HG02588 (cell line): Measurements from ENCODE around the gene XPNPEP3.

ENCODE experiments used
- ATAC-seq: cut with Tn5 transposase; IDR thresholded peaks from one replicate; pipeline ENCODE4 v1.9.1; 2021; ENCODE audit warnings: mild to moderate bottlenecking, moderate library complexity; ENCODE audit not compliant: unreplicated experiment

Gene XPNPEP3

GRCh38 chr22:40928657-40929056 is 71.7 kb downstream of the XPNPEP3 start:
- ATAC-seq, result no peak

DNA sequence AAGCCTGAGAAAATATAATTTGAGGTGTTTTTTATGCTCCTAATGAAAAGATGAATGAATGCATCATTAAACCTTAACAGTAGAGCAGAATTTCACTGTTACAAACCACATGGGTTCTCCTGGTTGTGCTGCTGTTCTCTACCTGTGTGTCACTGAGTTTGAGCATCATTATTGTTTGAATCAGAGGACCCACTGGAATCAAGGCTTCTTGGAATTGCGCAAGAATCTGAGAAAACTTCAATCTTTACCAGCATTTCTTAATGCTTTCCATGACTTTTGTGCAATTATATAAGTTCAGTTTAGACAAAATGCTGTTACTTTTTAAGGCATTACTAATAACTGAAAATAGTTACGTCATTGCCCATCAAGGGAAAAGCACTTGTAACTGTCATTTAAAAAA is 75.4 kb downstream of the XPNPEP3 start:
- ATAC-seq, result no peak

DNA sequence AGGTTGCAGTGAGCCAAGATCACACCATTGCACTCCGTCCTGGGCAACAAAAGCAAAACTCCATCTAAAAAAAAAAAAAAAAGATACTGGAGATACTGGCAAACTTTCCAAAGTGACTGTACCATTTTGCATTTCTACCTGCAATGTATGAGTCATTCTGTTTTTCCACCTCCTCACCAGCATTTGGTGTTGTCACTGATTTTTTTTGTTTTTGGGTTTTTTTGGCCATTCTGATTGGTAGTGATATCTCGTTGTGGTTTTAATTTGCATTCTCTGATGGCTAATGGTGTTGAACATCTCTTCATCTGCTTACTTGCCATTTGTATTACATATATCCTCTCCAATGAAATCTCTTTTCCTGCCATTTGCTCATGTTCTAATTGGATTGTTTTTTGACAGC is 82.3 kb downstream of the XPNPEP3 start:
- ATAC-seq, result no peak

DNA sequence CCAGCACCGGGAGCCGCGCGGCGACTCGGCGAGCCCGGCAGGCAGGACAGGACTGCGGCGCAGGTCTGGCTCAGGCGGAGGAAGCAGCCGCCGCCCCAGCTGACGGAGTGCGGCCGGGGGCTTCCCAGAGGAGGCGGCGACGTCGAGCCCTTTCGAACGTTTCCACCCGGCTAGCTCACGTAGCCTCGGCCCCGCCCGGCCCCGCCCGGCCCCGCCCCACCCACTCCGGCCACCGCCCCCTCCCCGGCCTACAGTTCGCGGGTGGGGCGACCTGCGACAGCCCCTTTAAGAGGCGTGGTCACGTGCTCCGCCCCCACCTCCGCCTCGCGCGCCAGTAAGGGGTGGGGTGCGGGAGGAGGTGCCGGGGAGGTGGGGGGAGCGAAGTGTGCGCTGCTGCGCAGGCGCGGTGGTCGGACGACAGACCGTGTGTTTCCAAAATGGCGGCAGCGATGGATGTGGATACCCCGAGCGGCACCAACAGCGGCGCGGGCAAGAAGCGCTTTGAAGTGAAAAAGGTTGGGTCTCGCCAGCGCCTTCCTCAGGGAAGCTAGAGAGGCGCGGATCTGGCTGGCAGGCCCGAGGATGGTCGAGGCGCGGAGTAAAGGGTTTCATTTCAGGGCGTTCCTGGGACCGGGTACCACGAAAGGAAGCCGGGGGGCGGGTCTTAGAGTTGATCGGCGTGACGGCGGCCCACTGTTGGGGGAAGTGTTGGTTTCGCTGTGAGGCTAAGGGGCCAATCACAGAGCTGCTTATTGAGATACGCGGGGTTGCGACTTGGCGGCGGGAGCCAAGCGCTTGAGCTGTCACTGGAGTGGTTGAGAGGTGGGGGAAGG is 94.2 kb downstream of the XPNPEP3 start, which contains the start of gene RBX1:
TSS of gene RBX1 (plus strand) at position 417 of the 833 bp plus-strand sequence. CDS start at position 438, 21 bp downstream.
- ATAC-seq, result peak; percentile 68

GRCh38 chr22:40951795-40952605 is 95.1 kb downstream of the XPNPEP3 start:
- ATAC-seq, result no peak

DNA sequence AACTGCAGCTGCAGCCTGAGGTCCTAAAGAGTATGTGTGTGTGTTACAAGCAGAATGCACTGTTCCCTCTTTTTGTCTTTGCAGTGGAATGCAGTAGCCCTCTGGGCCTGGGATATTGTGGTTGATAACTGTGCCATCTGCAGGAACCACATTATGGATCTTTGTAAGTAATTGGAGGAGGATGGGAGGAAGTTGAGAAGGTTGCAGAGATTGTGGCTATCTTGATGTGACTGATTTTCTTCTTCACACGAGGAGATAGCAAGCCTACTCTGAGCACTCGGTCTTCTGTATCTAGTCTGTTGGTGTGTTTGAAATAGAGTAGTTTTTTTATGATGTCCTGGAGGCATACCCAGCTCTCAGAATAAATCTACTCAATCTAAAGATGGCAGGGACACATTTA is 96.5 kb downstream of the XPNPEP3 start:
- ATAC-seq, result no peak

- no peak for ATAC-seq
Observed at GRCh38 chr22:40954113-40954512, 97.2 kb downstream of the XPNPEP3 start.

GRCh38 chr22:40955571-40955970 is 98.6 kb downstream of the XPNPEP3 start:
- no peak for ATAC-seq

- no peak for ATAC-seq
Observed at GRCh38 chr22:40957601-40958000, 100.7 kb downstream of the XPNPEP3 start.

- no peak for ATAC-seq
Observed at GRCh38 chr22:40958299-40958698, 101.4 kb downstream of the XPNPEP3 start.

GRCh38 chr22:40960145-40960544 is 103.2 kb downstream of the XPNPEP3 start:
- ATAC-seq, result no peak

- ATAC-seq, result no peak
Observed at GRCh38 chr22:40965936-40966725, 109.2 kb downstream of the XPNPEP3 start.

- ATAC-seq, result no peak
Observed at GRCh38 chr22:40966726-40967085, 109.8 kb downstream of the XPNPEP3 start.

GRCh38 chr22:40967111-40967760 is 110.3 kb downstream of the XPNPEP3 start:
- ATAC-seq, result no peak

DNA sequence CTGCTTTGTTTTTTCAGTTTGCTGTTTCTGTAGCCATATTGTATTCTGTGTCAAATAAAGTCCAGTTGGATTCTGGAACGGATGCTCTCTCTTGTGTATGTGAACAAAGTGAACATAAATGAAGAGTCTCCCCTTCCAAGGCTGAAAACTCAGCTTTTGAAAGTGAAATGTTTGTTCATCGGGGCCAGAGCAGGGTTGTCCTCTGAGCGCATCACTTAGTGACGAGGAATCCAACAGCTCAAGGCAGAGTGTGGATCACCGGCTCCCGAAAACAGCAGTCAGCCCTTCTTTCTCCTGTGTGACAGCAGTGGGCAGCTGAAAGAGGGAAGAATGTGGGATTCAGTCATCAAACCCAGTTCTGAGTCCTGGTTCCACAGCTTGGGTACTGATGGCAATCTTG is 115.6 kb downstream of the XPNPEP3 start:
- no peak for ATAC-seq

DNA sequence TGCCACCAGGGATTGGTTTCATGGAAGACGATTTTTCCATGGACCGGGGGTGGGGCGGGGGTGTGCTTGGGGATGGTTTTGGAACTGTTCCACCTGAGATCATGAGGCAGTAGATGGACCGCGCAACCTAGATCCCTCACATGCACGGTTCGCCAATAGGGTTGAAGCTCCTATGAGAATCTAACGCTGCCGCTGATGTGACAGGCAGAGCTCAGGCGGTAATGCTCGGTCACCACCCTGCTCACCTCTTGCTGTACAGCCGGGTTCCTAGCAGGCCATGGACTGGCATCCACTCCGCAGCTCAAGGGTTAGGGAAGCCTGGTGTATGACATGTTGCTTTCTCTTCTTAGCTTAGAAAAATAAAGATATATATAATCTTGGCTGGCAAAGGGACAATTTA is 116.2 kb downstream of the XPNPEP3 start:
- ATAC-seq, result no peak

DNA sequence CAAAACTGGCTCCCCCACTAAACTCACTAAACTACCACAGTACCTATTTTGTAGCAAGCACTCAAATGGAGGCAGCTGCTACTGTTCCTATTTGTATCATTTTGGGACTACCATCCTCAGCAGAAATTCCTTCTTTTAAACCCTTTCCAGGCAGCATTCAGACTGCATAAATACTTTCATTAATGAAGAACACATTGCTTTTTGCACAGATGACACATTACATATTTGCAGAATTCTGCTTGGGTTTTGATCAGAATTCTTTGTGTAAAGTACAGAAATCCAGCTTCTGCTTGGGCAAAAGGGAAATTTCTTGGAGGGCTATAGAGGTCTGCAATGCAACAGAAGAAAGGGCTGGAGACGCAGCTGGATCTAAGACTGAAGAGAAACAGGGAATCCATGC is 118.4 kb downstream of the XPNPEP3 start:
- ATAC-seq, result no peak

- ATAC-seq, result no peak
Observed at GRCh38 chr22:40976866-40977700, 120.1 kb downstream of the XPNPEP3 start.

- ATAC-seq, result no peak
Observed at GRCh38 chr22:40979198-40979597, 122.2 kb downstream of the XPNPEP3 start.

- no peak for ATAC-seq
Observed at GRCh38 chr22:40979871-40980270, 122.9 kb downstream of the XPNPEP3 start.
